Mesenchymal stem cell (in vitro differentiated cells and primary cell): ENCODE measurements around the gene OSGIN1.

Experiments used
- DNase-seq: peaks from one replicate; pipeline ENCODE4 v3.0.0-alpha.2; 2013
- H2AFZ ChIP-seq: one replicate; pipeline ENCODE4 v1.6.1; 2013; ENCODE audit warnings: low read depth, mild to moderate bottlenecking, control low read depth, inconsistent platforms, low read length, moderate library complexity
- H2AK5ac ChIP-seq: 2 replicates; pipeline ENCODE4 v1.6.1; 2013; ENCODE audit warnings: low read length, moderate library complexity, mild to moderate bottlenecking, inconsistent platforms; ENCODE audit not compliant: severe bottlenecking
- H2BK120ac ChIP-seq: one replicate; pipeline ENCODE4 v1.6.1; 2013; ENCODE audit warnings: low read depth, mild to moderate bottlenecking, inconsistent platforms, low read length, moderate library complexity
- H2BK12ac ChIP-seq, 2 experiments: one replicate each; pipeline ENCODE4 v1.6.1; 2013; ENCODE audit warnings: inconsistent platforms in 2 of 2, low read length in 2 of 2, mild to moderate bottlenecking in 2 of 2, moderate library complexity in 2 of 2, control low read depth in 1 of 2
- H2BK15ac ChIP-seq: one replicate; pipeline ENCODE4 v1.6.1; 2013; ENCODE audit warnings: mild to moderate bottlenecking, low read depth, inconsistent platforms; ENCODE audit not compliant: poor library complexity, severe bottlenecking
- H2BK5ac ChIP-seq: 2 replicates; pipeline ENCODE4 v1.6.1; 2013; ENCODE audit warnings: low read depth, mild to moderate bottlenecking, low read length, control low read depth, inconsistent platforms; ENCODE audit not compliant: poor library complexity, severe bottlenecking
- H3K14ac ChIP-seq, 2 experiments: one replicate each; pipeline ENCODE4 v1.6.1; 2013; ENCODE audit warnings: inconsistent platforms in 2 of 2, low read length in 2 of 2, control low read depth in 1 of 2, mild to moderate bottlenecking in 1 of 2, moderate library complexity in 1 of 2
- H3K18ac ChIP-seq, 2 experiments: one replicate each; pipeline ENCODE4 v1.6.1; 2013; ENCODE audit warnings: inconsistent platforms in 2 of 2, low read length in 2 of 2, control low read depth in 1 of 2, low read depth in 1 of 2, mild to moderate bottlenecking in 1 of 2
- H3K23ac ChIP-seq, 2 experiments: one replicate each; pipeline ENCODE4 v1.6.1; 2013; ENCODE audit warnings: inconsistent platforms in 2 of 2, low read length in 2 of 2, mild to moderate bottlenecking in 2 of 2, moderate library complexity in 2 of 2, control low read depth in 1 of 2
- H3K27ac ChIP-seq: 2 replicates; pipeline ENCODE4 v1.5.1; 2013; ENCODE audit warnings: mild to moderate bottlenecking, moderate library complexity, low read length, control low read depth, inconsistent platforms; ENCODE audit not compliant: poor library complexity, severe bottlenecking
- H3K27me3 ChIP-seq, 2 experiments: 2 replicates each; pipeline versions ENCODE4 v1.6.1 to v1.7.0; 2013; ENCODE audit warnings: low read length in 2 of 2, mild to moderate bottlenecking in 2 of 2, moderate library complexity in 2 of 2, control low read depth in 1 of 2, inconsistent platforms in 1 of 2; ENCODE audit not compliant: control insufficient read depth in 1 of 2, insufficient read depth in 1 of 2
- H3K36me3 ChIP-seq, 2 experiments: 2 replicates each; pipeline versions ENCODE4 v1.6.1 to v1.7.0; 2013; ENCODE audit warnings: low read length in 2 of 2, control low read depth in 1 of 2, inconsistent platforms in 1 of 2, low read depth in 1 of 2, mild to moderate bottlenecking in 1 of 2; ENCODE audit not compliant: insufficient read depth in 2 of 2, control insufficient read depth in 1 of 2
- H3K4ac ChIP-seq, 2 experiments: one replicate each; pipeline ENCODE4 v1.6.1; 2013; ENCODE audit warnings: inconsistent platforms in 2 of 2, low read length in 2 of 2, mild to moderate bottlenecking in 2 of 2, moderate library complexity in 2 of 2, control low read depth in 1 of 2, low read depth in 1 of 2
- H3K4me1 ChIP-seq: 2 replicates; pipeline ENCODE4 v1.6.1; 2013; ENCODE audit warnings: low read depth, low read length, control low read depth; ENCODE audit not compliant: control insufficient read depth, insufficient read depth
- H3K4me2 ChIP-seq: 2 replicates; pipeline ENCODE4 v1.6.1; 2013; ENCODE audit warnings: low read length, mild to moderate bottlenecking, inconsistent platforms; ENCODE audit not compliant: poor library complexity, severe bottlenecking
- H3K4me3 ChIP-seq, 2 experiments: 2 replicates each; pipeline versions ENCODE4 v1.5.1 to v1.7.0; 2013; ENCODE audit warnings: low read length in 2 of 2, mild to moderate bottlenecking in 2 of 2, control low read depth in 1 of 2, low read depth in 1 of 2; ENCODE audit not compliant: insufficient read depth in 1 of 2
- H3K79me1 ChIP-seq: replicated peaks from 2 replicates; pipeline ENCODE4 v1.6.1; 2013; ENCODE audit warnings: mild to moderate bottlenecking, control low read depth, low read length, inconsistent platforms; ENCODE audit not compliant: poor library complexity, severe bottlenecking
- H3K9ac ChIP-seq: 2 replicates; pipeline ENCODE4 v1.7.0; 2013; ENCODE audit warnings: mild to moderate bottlenecking, low read length, moderate library complexity
- H3K9me3 ChIP-seq: 2 replicates; pipeline ENCODE4 v1.7.0; 2013; ENCODE audit warnings: mild to moderate bottlenecking, low read length; ENCODE audit not compliant: control insufficient read depth
- H4K8ac ChIP-seq: one replicate; pipeline ENCODE4 v1.6.1; 2013; ENCODE audit warnings: inconsistent platforms, mild to moderate bottlenecking, low read length, moderate library complexity
- H4K91ac ChIP-seq: one replicate; pipeline ENCODE4 v1.6.1; 2013; ENCODE audit warnings: mild to moderate bottlenecking, low read length, inconsistent platforms
- WGBS: methylation state at CpG from one replicate; pipeline ENCODE4 v1.1.7; 2013; ENCODE audit warnings: mixed read lengths; 5-methylcytosine and 5-hydroxymethylcytosine counted together

The OSGIN1 gene

GRCh38 chr16:83960521-83961249, 7.6 kb downstream of the OSGIN1 start:
- 96% methylated on average over 29 of the region's 29 CpGs for WGBS
- Histone ChIP-seq H2BK12ac (no peak overlapping the region), H3K23ac (no peak overlapping the region), H3K4ac (no peak overlapping the region), H3K27ac (no peak overlapping the region), H2AFZ (no peak overlapping the region), H3K27me3 (no peaks in the 10 kb centered on the region), H3K79me1 (peaks cover 4% of the 10 kb centered on the region), H2BK15ac (no peak overlapping the region), H3K36me3 (peaks cover 52 to 60% of the 10 kb centered on the region in 2 experiments), H2AK5ac (no peak overlapping the region), H3K4me1 (peaks cover 2% of the 10 kb centered on the region), H3K14ac (no peak overlapping the region), H2BK120ac (no peak overlapping the region), H3K18ac (no peak overlapping the region), H2BK5ac (no peak overlapping the region), H4K8ac (no peak overlapping the region), H3K9me3 (no peaks in the 10 kb centered on the region), H4K91ac (no peak overlapping the region), H3K4me2 (no peak overlapping the region), H3K4me3 (no peak overlapping the region), H3K9ac (no peak overlapping the region)
- no peak for DNase-seq

GRCh38 chr16:83961591-83961990, 8.6 kb downstream of the OSGIN1 start:
- Histone ChIP-seq H2BK120ac (no peak overlapping the region), H3K18ac (no peak overlapping the region), H2BK15ac (no peak overlapping the region), H3K9ac (no peak overlapping the region), H2BK5ac (no peak overlapping the region), H3K36me3 (peaks cover 53 to 65% of the 10 kb centered on the region in 2 experiments), H2AFZ (no peak overlapping the region), H3K27ac (no peak overlapping the region), H3K9me3 (no peaks in the 10 kb centered on the region), H3K23ac (no peak overlapping the region), H3K27me3 (no peaks in the 10 kb centered on the region), H3K4me1 (peaks cover 2% of the 10 kb centered on the region), H3K79me1 (peaks cover 2% of the 10 kb centered on the region), H3K14ac (no peak overlapping the region), H2BK12ac (no peak overlapping the region), H3K4me3 (no peak overlapping the region), H2AK5ac (no peak overlapping the region), H4K91ac (no peak overlapping the region), H4K8ac (no peak overlapping the region), H3K4ac (no peak overlapping the region), H3K4me2 (no peak overlapping the region)
- no peak for DNase-seq
- 88% methylated on average over 5 of the region's 5 CpGs for WGBS

- H3K4ac ChIP-seq: no peak overlapping the region
- no peak overlapping the region for H3K23ac ChIP-seq
- H3K18ac ChIP-seq: no peak overlapping the region
- no peak overlapping the region for H2BK120ac ChIP-seq
- H3K14ac ChIP-seq: no peak overlapping the region
- WGBS: 94% methylated on average over 22 of the region's 22 CpGs
- no peak for DNase-seq
- no peak overlapping the region for H4K91ac ChIP-seq
- no peak overlapping the region for H2AFZ ChIP-seq
- no peaks in the 10 kb centered on the region for H3K79me1 ChIP-seq
- H3K4me3 ChIP-seq: no peak overlapping the region
- H2BK12ac ChIP-seq: no peak overlapping the region
- peaks cover 48 to 59% of the 10 kb centered on the region in 2 experiments for H3K36me3 ChIP-seq
- peaks cover 0 to 4% of the 10 kb centered on the region in 2 experiments for H3K27me3 ChIP-seq
- no peak overlapping the region for H4K8ac ChIP-seq
- no peak overlapping the region for H3K9ac ChIP-seq
- H3K4me2 ChIP-seq: no peak overlapping the region
- no peaks in the 10 kb centered on the region for H3K9me3 ChIP-seq
- H3K4me1 ChIP-seq: no peaks in the 10 kb centered on the region
- no peak overlapping the region for H3K27ac ChIP-seq
- no peak overlapping the region for H2AK5ac ChIP-seq
- H2BK5ac ChIP-seq: no peak overlapping the region
- no peak overlapping the region for H2BK15ac ChIP-seq
Observed at GRCh38 chr16:83963277-83964119, 10.5 kb downstream of the OSGIN1 start.

- Histone ChIP-seq H2BK120ac (no peak overlapping the region), H2BK15ac (no peak overlapping the region), H3K9ac (no peak overlapping the region), H2AK5ac (no peak overlapping the region), H4K91ac (no peak overlapping the region), H3K23ac (no peak overlapping the region), H2BK5ac (no peak overlapping the region), H2AFZ (no peak overlapping the region), H3K18ac (no peak overlapping the region), H3K27ac (no peak overlapping the region), H3K27me3 (peaks cover 6 to 15% of the 10 kb centered on the region in 2 experiments), H3K4me3 (no peak overlapping the region), H3K9me3 (no peaks in the 10 kb centered on the region), H3K79me1 (no peaks in the 10 kb centered on the region), H3K14ac (no peak overlapping the region), H2BK12ac (no peak overlapping the region), H3K4ac (no peak overlapping the region), H3K36me3 (peaks cover 37 to 46% of the 10 kb centered on the region in 2 experiments), H3K4me1 (peaks cover 7% of the 10 kb centered on the region), H4K8ac (no peak overlapping the region), H3K4me2 (no peak overlapping the region)
- 97% methylated on average over 26 of the region's 26 CpGs for WGBS
- DNase-seq: no peak
Observed at GRCh38 chr16:83964684-83965443, 11.8 kb downstream of the OSGIN1 start.
